Measurements from ENCODE around the gene ASB10. TPM values are rescaled to one million over a fixed set of nuclear protein-coding genes. Genes with fewer than 3 reads are reported as not detected.

ASB10 gene
- total RNA-seq, 1 experiment from 2014 or later: not detected

DNA sequence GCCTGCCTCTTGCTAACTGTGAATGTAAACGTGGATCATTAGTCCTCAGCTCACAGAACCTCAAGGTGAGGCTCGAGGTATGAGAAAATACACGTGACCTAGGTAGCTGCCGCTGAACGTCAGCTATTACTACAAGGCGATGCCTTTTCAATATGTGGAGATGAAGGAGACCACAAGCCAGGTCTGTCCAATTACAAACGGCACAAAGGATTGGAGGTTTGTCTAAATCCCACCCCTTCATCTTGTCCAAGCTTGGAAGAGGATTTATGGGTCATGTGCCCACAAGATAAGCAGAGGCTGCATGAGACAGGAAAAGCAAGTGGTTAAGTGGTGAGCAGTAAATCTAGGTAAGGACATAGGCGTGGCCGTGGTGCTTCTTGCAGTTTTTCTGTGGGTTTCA lies 19.9 kb upstream of the ASB10 start:
- Mint-ChIP-seq H3K4me1 (ENCODE audit: insufficient read depth, unreplicated experiment) (peaks cover 6% of the 10 kb centered on the region), H3K27ac (ENCODE audit: low read depth, unreplicated experiment) (no peak overlapping the region), H3K4me3 (ENCODE audit: unreplicated experiment) (no peak overlapping the region), H3K36me3 (ENCODE audit: insufficient read depth, unreplicated experiment) (peaks cover 4% of the 10 kb centered on the region), H3K9me3 (ENCODE audit: unreplicated experiment) (no peaks in the 10 kb centered on the region), H3K27me3 (ENCODE audit: insufficient read depth, unreplicated experiment) (peaks cover 44% of the 10 kb centered on the region)
- DNase-seq (ENCODE audit: unreplicated experiment): no peak
- CTCF ChIA-PET: no interaction called here
- TF ChIP-seq, protein P1, sequence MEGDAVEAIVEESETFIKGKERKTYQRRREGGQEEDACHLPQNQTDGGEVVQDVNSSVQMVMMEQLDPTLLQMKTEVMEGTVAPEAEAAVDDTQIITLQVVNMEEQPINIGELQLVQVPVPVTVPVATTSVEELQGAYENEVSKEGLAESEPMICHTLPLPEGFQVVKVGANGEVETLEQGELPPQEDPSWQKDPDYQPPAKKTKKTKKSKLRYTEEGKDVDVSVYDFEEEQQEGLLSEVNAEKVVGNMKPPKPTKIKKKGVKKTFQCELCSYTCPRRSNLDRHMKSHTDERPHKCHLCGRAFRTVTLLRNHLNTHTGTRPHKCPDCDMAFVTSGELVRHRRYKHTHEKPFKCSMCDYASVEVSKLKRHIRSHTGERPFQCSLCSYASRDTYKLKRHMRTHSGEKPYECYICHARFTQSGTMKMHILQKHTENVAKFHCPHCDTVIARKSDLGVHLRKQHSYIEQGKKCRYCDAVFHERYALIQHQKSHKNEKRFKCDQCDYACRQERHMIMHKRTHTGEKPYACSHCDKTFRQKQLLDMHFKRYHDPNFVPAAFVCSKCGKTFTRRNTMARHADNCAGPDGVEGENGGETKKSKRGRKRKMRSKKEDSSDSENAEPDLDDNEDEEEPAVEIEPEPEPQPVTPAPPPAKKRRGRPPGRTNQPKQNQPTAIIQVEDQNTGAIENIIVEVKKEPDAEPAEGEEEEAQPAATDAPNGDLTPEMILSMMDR (IDR thresholded peaks at IDR 0.05; ENCODE audit: unreplicated experiment): no peak
- BruUV-seq (replicated peaks): no TSS peak
- POLR2A ChIA-PET: no interaction called here
- intact Hi-C loops (cut with micrococcal nuclease): no loop called here

DNA sequence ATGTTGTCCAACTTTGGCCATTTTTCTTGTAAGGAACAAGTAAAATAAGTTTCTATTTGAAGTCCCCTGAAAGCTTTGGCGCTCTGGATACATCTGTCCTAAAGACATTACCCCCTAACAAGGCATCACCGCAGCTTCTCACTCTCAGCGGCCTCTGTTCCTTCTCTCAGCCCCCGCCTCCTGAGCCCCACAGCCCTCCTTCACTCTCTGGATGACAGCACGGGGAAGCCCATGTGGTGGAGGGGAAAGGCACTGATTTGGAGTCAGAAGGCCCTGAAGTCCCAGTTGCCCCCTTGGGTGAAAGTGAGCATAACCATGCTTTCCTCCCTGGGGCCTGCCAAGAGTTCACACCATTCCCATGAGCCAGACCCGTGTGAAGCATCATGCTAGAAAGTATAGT lies 18.7 kb upstream of the ASB10 start:
- DNase-seq (ENCODE audit: unreplicated experiment): no peak
- TF ChIP-seq, protein P1 (IDR thresholded peaks at IDR 0.05; ENCODE audit: unreplicated experiment): no peak
- peaks cover 6% of the 10 kb centered on the region for H3K4me1 Mint-ChIP-seq (ENCODE audit: insufficient read depth, unreplicated experiment)
- H3K9me3 Mint-ChIP-seq (ENCODE audit: unreplicated experiment): no peaks in the 10 kb centered on the region
- no TSS peak for BruUV-seq (replicated peaks)
- H3K36me3 Mint-ChIP-seq (ENCODE audit: insufficient read depth, unreplicated experiment): no peaks in the 10 kb centered on the region
- POLR2A ChIA-PET: interaction anchor here (1.6 kb wide), 1 partner anchor 8 kb away, joined by 4 read pairs; no protein-coding TSS in a partner anchor
- H3K4me3 Mint-ChIP-seq (ENCODE audit: unreplicated experiment): no peak overlapping the region
- CTCF ChIA-PET: no interaction called here
- H3K27me3 Mint-ChIP-seq (ENCODE audit: insufficient read depth, unreplicated experiment): peaks cover 55% of the 10 kb centered on the region
- intact Hi-C loops (cut with micrococcal nuclease): no loop called here
- H3K27ac Mint-ChIP-seq (ENCODE audit: low read depth, unreplicated experiment): no peak overlapping the region

DNA sequence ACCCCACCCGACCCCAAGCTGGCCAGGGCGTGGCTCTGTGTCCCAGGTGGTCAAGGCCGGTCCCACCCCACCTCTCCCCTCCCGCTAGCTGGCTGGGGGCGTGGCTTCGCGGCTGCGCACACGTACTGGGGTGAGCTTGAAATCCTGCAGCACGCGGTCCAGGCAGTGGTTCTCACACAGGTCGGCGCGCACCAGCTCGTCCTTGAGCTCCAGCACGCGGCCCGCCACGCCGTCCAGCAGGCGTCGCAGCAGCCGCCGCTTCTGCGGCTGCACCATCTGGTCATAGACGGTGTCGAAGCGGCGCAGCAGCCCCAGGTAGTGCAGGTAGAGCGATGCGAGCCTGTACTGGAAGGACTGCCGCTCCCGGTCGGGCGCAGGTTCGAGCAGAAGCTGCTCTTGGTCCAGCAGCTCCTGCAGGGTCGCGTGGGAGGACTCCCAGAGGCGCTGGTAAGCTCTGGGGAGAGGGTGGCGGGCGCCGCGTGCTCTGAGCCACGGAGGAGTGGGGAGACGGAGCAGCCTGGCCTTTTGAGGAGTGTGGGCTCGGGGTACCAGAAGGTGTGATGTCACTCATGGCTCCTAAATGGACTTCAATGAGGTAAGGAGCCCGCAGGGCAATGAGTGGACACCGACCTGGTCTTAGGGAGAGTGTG lies 17.5 kb upstream of the ASB10 start:
- POLR2A ChIA-PET: interaction anchor here (1.6 kb wide), 1 partner anchor 9 kb away, joined by 4 read pairs; no protein-coding TSS in a partner anchor
- Mint-ChIP-seq H3K36me3 (ENCODE audit: insufficient read depth, unreplicated experiment) (no peaks in the 10 kb centered on the region), H3K4me3 (ENCODE audit: unreplicated experiment) (no peak overlapping the region), H3K27me3 (ENCODE audit: insufficient read depth, unreplicated experiment) (peaks cover 56% of the 10 kb centered on the region), H3K4me1 (ENCODE audit: insufficient read depth, unreplicated experiment) (peaks cover 6% of the 10 kb centered on the region), H3K27ac (ENCODE audit: low read depth, unreplicated experiment) (no peak overlapping the region), H3K9me3 (ENCODE audit: unreplicated experiment) (no peaks in the 10 kb centered on the region)
- intact Hi-C loops (cut with micrococcal nuclease): no loop called here
- BruUV-seq (replicated peaks): no TSS peak
- CTCF ChIA-PET: interaction anchor here (0.6 to 0.9 kb wide), 2 partner anchors 32 to 47 kb away, joined by 3 read pairs; no protein-coding TSS in a partner anchor
- TF ChIP-seq, protein P1 (IDR thresholded peaks at IDR 0.05; ENCODE audit: unreplicated experiment): no peak
- DNase-seq (ENCODE audit: unreplicated experiment): no peak

DNA sequence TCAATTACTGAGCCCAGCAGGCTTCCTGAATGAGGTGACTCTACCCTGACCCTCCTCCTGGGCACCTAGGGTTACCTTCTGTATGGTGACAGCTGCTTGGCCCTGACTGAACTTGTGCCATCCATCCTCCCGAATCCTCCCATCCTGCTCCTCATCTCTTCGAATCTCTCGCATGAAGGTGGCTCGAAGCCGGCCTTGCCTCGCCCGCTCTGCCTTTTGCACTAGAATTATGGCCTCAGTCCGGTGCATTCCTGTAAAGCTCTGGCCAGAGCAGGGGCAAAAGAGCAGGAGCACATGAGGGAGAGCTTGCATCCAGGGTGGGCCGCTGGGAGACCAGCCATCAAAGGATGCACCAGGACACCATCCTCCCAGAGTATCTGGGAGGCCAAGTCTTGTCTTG lies 15.8 kb upstream of the ASB10 start:
- intact Hi-C loops (cut with micrococcal nuclease): no loop called here
- H3K27ac Mint-ChIP-seq (ENCODE audit: low read depth, unreplicated experiment): no peak overlapping the region
- ChIA-PET POLR2A (no interaction called here), CTCF (no interaction called here)
- peaks cover 6% of the 10 kb centered on the region for H3K4me1 Mint-ChIP-seq (ENCODE audit: insufficient read depth, unreplicated experiment)
- TF ChIP-seq, protein P1 (IDR thresholded peaks at IDR 0.05; ENCODE audit: unreplicated experiment): no peak
- H3K27me3 Mint-ChIP-seq (ENCODE audit: insufficient read depth, unreplicated experiment): peaks cover 56% of the 10 kb centered on the region
- H3K9me3 Mint-ChIP-seq (ENCODE audit: unreplicated experiment): no peaks in the 10 kb centered on the region
- BruUV-seq (replicated peaks): no TSS peak
- H3K36me3 Mint-ChIP-seq (ENCODE audit: insufficient read depth, unreplicated experiment): no peaks in the 10 kb centered on the region
- no peak overlapping the region for H3K4me3 Mint-ChIP-seq (ENCODE audit: unreplicated experiment)
- no peak for DNase-seq (ENCODE audit: unreplicated experiment)

All from MCF 10A (cell line).